GM18502 (cell line): ENCODE data around the gene DHX35.

ENCODE experiments used
- ATAC-seq: cut with Tn5 transposase; IDR thresholded peaks from one replicate; pipeline ENCODE4 v1.9.1; 2021; ENCODE audit warnings: mild to moderate bottlenecking; ENCODE audit not compliant: unreplicated experiment, poor library complexity

DHX35 gene

DNA sequence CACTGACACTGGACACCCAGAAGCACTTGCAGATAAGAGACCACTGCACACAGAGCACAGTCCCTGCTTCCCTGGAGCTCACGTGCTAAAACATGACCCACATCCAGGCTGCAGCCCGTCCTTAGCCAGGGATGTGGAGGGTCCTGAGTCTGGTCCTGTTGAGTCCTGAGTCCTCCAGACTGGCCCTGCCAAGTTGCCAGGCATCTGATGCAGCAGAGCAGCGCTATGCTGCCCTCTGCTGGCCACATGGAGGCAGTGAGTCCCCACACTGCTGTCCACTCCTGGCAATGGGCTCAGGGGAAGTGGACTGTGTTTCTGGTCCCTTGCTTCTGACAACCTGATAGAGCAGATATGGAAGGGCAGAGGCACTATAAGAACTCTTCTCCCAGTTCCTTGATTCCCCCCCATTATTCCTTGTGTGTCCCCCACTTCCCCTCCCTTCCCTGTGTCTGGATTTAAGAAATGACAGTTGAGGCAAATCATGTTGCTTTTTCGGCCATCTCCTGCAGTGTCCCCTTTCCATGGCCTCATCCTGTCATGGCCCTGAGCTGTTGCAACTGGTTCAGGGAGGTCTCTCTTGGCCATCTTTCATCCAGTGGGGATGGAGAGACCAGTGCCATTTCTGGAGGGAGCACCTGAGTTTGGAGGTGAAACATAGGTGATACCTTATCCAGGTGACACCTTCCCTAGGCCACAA is 86.0 kb downstream of the DHX35 start:
- ATAC-seq = peak; percentile 72

DNA sequence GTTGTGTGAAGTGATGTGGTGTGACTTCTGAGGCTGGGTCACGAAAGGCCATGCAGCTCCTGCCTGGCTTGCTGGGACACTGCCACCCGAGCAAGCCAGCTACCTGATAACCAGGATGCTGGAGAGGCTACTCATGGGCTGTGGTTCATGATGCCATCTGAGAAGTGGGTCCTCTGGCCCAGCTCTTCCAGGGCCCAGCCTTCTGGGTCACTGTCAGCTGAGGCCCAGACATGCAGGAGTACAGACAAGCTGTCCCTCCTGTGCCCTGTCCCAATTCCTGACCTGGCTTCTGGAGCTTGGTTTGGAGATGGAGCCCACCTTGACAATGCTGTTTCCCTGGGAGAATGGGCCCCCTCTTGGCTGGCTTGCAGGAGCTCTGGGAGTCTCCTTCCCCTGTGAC is 87.0 kb downstream of the DHX35 start:
- no peak for ATAC-seq

DNA sequence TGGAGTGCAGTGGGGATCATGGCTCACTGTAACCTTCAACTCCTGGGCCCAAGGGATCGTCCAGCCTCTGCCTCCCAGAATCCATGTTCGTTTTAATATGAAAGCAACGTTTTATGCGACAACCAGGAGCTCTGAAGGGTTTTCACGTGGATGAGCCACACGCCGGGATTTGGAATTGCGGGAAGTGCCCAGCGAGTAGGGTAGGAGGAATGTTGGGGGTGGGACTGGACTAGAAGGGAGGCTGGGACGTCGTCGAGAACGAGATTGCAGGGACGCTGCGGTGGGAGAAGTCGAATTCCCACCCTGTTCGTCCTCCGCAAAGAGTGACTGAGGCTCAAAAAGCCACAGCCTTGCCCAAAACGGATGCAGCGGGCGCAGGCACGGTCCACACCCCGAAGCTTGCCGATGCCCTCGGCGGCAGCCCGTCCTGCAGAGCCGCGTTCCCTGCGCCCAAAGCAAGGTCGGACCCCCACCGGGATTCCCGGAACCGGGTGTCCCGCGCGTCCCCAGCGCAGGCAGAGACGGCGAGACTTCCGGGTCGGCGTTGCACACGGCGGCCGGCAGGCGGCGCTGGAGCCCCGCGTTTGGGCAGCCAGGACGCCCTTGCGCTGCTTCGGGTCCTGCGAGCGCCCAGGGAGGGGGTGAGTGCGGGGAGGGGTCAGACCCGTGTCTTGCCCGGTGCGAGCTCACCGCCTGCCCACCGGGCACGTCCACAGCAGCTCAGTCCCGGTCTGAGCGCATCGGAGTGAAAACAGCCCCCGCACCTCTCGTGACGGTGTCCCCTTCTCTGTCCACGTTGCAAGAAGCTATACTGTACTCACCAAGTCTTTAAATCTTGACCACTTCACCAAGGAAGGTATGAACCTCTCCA is 87.8 kb downstream of the DHX35 start:
- ATAC-seq = peak; percentile 89

DNA sequence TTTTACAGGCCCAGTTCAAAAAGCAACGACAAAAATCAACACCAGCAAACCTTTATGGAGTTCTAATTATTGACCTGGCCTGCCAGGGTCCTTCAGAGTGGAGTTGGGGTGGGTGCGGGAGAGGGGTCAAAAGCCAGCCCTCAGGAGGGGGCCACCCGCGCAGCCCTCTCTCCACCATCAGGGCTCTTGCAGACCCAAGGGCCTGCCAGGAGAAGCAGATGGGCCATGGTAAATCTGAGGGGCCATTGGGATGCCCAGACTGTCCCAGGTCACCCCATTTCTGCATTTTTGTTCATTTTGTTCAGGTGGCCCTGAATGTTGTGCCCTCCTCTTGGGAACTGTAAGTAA is 88.4 kb downstream of the DHX35 start:
- no peak for ATAC-seq

DNA sequence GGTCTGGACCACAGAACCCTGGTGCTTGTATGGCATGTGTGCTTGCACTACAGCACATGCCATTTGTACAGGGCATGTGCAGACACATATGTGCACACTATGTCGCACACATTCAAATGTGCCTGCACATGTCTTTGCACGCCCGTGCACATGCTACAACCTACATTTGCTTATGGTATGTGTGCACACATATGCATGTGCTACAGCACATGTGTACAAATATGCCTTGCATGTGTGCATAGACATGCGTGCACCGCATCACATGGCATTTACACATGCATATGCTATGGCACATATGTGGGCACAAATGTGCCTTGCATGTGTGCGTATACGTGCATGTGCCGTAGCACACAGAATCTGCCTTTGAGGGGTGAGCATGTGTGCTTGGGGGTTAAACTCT is 90.5 kb downstream of the DHX35 start:
- no peak for ATAC-seq

DNA sequence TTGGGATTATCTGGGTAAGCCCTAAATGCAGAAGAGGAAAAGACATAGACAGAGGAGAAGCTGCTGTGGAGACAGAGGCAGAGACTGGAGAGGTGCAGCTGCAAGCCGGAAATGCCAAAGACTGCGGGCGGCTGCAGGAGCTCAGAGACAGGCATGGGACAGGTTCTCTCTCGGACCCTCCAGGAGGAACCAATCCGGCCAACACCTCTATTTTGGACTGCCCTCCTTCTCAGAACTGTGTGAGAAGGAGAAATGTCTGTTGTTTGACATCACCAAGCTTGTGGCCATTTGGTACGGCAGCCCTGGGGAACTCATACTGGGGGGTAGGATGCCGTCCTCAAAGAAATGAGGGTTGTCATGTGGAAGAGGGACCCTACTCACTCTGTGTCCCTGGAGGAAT is 95.0 kb downstream of the DHX35 start:
- ATAC-seq = no peak

DNA sequence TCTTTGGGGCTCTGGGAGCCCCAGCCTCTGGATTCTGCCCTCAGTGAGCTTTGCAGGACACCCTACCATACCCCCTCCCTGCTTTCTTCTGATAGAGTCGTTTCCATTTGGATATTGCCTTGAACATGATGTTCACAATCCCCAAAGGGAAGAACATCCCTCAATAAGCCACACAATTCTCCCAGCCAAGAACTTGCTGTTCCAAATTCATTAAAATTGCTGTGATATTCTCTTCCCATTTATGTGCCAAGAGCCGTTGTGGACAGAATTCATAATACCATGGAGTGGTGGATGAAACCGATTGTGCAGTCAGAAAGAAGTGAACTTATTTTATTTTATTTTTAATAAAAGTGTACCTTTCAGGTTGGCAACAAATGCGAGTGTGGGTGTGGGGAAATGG is 95.8 kb downstream of the DHX35 start:
- ATAC-seq = no peak

DNA sequence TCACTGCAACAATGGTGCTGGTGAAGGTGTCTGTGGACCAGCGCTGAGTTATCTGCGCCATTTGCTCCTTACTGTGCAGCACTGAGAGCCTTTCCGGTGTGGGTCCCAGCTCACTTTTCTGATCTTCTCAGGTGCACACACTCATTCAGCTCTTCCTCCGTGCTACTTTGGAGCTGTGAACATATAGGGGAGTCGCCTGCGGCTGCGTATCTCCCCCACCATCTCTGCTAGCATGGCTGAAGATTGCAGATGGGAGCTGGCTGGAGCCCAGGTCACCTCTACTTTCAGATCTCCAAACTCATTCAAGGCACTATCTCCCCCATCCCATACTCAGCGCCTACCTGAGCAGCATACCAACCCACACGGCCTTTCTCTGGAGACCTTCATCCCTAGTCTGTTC is 96.9 kb downstream of the DHX35 start:
- no peak for ATAC-seq

DNA sequence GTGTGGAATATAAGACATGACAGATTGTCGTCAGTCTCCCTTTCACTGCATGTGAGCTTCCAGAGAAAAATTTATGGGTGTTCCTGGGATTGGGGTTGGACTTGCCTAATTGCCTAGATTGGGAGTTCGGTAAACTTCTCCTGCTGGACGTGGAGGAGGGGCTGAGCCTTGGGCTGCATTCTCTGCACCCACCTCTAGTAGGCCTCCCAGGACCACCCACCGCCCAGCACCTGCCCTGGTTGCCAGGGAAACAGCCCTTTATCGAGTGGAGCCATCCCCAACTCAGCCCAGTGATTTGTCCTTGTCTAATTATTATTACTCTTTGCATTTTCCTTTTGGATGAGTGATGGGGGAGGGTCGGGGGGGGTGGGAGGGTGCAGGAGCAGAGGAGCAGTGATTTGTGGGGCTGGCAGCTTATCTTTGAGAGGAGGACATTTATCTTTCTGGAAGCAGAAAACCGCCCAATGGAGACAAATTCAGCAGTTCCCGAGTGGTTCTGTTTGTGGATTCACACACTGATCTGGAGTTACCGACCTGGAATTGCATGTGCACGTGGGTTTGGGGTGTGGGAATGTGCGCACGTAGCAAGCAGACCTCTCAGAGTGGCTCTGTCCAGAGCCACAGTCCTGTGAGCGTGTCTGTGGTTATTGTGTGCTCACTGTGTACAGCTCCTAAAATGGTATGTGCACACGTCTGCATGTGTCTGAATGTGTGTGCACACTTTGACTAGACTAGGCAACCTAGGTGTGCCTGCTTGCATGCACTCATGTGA is 104.5 kb downstream of the DHX35 start:
- no peak for ATAC-seq

DNA sequence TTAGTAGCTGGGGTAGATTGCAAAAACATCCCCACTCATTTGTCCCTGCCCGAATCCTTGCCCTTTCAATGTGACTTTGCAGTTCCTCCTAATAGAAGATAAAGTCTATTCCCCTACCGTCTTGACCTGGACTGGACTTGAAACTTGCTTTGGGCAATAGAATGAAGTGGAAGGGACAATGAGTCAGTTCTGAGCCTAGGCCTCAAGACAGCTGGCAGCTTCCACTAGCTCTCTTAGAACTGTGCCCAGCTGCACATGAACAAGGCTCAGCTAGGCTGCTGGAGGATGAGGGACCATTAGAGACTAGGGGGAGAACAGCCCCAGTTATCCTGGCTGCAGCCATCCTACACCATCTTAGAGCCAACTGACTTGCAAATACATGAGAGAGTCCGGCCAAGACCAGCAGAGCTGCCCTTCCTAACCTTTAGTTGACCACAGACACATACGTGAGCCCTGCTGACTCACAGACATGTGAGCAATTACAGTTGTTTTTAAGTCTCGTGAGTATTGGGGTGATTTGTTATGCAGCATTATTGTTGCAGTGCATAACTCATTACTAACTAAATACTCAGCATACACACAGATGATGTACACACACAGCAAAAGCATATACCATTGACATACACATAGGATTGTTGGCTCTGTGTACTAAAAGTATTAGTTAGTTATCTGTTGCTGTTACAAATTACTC is 105.5 kb downstream of the DHX35 start:
- ATAC-seq = no peak

DNA sequence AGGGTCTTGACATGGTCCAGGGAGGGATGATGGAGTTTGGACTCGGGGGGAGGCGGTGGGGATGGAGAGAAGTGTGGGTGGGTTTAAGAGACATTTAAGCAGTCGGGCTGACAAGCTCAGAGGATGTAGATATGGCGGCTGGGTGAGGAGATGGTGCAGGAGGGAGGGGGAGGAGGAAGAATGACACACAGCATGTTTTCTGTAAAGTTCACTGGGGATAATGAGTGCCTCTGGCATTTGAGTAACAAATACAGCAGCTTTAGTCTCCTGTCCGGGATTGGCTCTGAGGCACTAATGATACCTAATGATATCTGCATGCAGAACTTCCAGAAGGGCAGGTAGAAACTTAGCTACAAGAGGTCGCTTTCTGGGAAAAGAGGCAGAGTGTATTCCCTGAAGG is 107.8 kb downstream of the DHX35 start:
- ATAC-seq = no peak

DNA sequence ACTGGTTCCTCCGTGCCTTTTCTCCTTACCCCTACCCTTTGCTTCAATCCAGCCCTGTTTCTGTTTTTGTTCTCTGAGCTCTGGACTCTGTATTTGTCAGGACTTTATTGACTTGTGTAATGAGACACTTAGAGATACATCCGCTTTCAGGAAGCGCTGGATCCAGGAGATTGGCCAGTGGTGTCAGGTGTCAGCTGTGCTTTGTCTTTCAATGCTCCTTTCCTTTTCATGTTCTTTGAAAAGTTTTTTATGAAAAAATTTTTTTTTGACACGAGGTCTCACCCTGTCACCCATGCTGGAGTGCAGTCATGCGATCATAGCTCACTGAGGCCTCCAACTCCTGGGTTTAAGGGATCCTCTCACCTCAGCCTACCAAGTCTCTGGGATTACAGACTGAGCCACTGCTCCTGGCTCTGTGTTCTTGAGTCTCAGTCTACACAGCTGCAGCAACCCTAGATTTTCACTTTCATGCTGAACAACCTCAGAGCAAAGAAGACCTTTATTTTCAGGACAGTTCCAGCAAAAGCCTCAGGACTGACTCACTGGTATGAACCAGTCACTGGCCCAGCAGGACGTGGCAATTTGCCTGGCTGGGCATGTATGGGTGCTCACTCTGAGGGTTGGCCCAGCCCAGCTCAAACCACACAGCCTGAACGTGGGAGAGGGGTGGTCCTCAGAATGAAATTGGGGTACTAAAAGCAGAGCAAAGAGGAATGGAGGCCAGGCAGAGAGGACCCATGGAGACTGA is 108.5 kb downstream of the DHX35 start:
- ATAC-seq = no peak

DNA sequence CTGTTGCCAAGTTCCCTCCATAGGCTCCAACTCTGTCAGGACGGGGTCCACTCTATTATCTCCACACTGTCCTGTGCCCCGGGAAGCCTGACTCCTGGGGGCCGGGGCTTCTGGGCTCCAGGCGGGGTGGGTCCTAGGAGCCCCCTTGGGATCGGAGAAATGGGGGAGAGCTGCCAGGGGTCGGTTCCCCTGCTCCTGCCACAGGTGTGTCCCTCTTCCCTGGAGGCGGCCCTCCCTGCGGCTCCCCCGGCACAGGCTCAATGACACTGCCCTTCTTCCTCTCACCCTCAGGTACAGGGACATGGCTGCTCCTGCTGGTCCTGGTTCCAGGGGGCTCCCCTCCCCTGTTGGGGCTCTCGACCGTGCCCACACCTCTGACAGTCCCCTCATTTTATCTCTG is 110.0 kb downstream of the DHX35 start:
- no peak for ATAC-seq

DNA sequence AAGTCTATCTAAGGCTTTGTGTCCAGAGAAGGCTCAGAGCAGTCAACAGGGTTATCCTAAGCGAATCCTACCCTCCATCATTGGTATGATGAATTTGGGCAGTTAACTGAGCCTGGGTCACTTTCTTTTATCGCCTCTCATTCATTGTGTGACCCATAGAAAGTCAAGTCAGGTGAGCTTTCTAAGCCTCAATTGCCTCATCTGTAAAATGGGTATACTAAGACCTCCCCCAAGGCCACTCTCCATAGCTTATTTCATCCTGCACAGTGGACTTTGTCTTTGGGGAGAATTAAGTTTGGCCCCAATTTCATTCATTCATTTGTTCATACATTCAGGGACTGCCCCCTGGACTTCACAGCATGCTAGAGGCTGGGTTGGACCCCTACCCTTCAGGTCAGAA is 110.5 kb downstream of the DHX35 start:
- ATAC-seq = no peak

DNA sequence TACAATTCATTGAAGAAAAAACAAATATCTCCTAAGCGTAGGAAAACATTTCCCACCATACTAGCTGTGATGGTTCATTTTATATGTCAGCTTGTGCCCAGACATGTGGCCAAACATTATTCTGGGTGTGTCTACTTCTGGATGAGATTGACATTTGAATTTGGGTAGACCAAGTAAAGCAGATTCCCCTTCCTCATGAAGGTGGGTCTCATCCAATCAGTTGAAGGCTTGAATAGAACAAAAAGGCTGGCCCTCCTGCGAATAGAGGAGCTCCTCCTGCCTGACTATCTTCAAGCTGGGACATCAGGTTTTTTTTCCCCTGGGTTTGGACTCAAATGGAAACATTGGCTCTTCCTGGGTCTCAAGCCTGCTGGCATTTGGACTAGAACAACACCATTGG is 113.6 kb downstream of the DHX35 start:
- no peak for ATAC-seq

DNA sequence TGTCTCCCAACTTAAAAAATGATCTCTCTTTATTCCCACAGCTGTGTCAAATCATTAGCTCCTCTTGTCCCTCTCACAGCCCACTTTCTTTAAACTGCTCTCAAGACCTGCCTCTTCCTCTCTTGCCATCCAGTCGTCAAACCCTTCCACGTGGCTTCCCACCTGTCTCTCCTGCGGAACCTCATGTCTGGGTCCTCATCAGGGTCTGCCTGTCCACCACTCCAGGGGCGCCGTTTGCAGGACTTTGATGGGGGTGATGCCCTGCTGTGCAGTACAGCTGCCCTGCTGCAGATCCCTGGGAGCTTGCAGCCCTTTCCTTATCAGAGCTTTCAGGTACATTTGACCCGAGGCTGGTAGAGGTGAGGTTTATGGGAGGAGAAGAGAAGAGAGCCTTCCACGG is 114.8 kb downstream of the DHX35 start:
- no peak for ATAC-seq

DNA sequence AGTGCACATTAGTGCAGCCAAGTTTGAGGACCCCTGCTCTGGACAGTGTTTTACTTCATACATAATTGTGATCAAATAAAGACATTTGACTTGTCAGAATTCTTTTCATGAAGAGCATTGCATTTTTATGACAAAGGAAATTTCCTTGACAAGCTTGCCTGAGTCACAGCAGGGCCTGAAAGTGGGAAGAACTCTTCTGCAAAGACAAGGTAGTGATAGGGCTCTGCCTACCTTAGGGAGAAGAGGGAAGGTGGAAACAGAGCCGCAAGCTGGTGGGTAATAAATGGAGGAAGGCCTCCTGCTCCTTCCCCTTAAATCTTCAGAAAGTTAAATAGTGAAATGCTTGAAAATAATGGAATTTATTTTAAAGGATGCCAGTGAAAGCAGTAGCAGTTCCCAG is 118.2 kb downstream of the DHX35 start:
- ATAC-seq = no peak

DNA sequence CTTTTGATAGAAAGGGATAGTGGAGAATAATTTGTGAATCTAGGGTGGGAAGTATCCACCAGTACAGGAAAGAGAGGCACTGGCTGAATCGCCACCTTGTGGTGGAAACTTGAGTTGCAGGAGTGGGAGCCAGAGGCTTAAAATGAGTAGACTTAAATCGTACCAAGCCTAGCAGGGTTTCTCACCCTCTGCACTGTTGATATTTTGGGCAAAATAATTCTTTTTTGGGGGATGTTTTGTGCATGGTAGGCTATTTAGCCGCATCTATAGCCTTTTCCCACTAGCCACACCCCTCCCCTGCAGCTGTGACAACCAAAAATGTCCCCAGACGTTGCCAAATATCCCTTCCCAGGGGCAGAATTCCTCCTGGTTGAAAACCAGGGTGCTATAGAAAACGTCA is 119.1 kb downstream of the DHX35 start:
- peak; percentile 60 for ATAC-seq

DNA sequence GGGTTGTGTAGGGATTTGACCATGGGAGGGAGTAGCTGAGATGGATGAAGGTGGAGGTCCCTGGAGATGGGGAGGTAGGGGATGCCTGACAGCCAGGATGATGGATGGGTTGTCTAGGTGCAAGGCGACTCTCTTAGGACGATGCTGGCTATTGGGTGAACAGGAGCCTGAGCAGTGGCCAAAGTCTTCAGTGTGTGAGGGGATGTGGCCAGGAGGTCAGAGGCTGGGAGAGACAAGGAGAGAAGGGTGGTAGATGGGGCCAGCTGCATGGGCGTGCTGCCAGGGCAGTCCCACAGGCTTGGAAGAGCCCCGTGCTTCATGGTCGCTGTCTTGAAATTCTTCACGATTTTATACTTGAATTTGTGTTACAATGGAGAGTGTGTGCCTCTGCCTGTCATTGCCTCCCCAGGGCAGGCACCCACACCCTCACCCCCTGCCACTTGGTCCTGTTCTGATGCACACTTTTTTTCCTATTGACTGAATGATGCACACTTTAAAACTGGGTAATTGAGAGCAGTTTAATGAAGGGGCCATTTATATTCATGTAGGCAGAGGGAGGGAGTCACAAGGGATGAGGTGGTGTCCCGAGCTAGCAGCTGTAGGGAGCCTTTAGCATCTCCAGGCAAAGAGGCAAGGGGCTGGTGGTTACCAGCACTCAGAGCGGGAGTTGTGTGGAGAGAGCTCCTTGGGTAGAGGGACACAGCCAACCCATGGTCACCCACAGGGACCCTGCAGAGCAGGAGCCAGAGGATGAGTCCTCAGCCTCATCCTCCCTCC is 120.7 kb downstream of the DHX35 start:
- ATAC-seq = no peak
